Erythroblast (primary cell): ENCODE measurements around the gene RGS7.

Experiments used
- GATA1 ChIP-seq: IDR thresholded peaks from 2 replicates; pipeline ENCODE4 v1.6.1; 2011; ENCODE audit warnings: low read depth, mild to moderate bottlenecking, control low read depth, low read length, moderate library complexity
- POLR2A ChIP-seq: IDR thresholded peaks from 2 replicates; pipeline ENCODE4 v1.6.1; 2011; ENCODE audit warnings: mild to moderate bottlenecking, low read length

GRCh38 chr1:240844486-240844885 is 512.5 kb downstream of the RGS7 start:
- TF ChIP-seq POLR2A (no peak), GATA1 (no peak)
